Retinal pigment epithelial cell (primary cell): ENCODE measurements around the gene DIP2C.

Experiments
- DNase-seq: peaks from one replicate; pipeline ENCODE4 v3.0.0-alpha.2; 2010; ENCODE audit warnings: low read depth
- H3K4me3 ChIP-seq: 2 replicates; pipeline ENCODE4 v1.5.1; 2011; ENCODE audit warnings: mild to moderate bottlenecking, low read length, control low read depth, moderate library complexity
- CTCF ChIP-seq: conservative IDR thresholded peaks from 2 replicates; pipeline ENCODE4 v1.5.1; 2011; ENCODE audit warnings: low read depth, low read length, control low read depth, inconsistent platforms

The DIP2C gene

DNA sequence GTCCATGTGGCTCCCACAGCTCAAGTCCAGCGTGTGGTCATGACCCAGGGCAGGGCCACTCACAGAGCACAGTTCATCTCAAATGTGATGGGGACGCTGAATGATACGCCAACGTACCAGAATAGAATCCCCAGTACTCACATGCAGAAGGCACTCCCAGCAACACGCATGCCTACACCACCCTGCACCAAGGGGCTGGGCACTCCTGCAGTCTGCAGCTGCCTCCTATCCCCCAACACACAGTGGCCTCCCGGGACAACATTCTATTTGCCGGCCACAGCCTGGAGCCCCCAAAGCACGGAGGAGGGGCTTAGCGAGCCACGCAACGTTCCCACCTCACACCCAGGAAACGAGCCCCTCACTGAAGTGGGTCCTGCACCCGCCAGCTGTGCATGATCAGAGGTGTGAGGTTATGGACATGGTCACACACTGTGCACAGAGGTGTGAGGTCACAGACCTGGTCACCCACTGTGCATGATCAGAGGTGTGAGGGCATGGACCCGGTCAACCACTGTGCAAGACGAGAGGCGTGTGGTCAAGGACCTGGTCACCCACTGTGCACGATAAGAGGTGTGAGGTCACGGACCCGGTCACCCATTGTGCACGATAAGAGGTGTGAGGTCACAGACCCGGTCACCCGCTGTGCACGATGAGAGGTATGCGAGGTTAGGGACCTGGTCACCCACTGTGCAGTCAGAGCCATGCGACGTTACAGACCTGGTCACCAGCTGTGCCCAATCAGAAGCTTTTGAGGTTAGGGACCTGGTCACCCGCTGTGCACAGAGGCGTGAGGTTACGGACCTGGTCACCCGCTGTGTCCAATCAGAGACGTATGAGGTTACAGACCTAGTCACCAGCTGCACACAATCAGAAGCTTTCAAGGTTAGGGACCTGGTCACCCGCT, 182.8 kb downstream of the DIP2C start:
- TF ChIP-seq CTCF = no peak
- H3K4me3 ChIP-seq = no peak overlapping the region
- DNase-seq = no peak

GRCh38 chr10:505419-505818, 184.0 kb downstream of the DIP2C start:
- TF ChIP-seq CTCF = no peak
- DNase-seq = no peak
- H3K4me3 ChIP-seq = no peak overlapping the region

GRCh38 chr10:504806-505205, 184.7 kb downstream of the DIP2C start:
- H3K4me3 ChIP-seq = no peak overlapping the region
- TF ChIP-seq CTCF = no peak
- DNase-seq = no peak

GRCh38 chr10:504121-504611, 185.3 kb downstream of the DIP2C start:
- TF ChIP-seq CTCF = no peak
- no peak for DNase-seq
- H3K4me3 ChIP-seq = no peak overlapping the region

DNA sequence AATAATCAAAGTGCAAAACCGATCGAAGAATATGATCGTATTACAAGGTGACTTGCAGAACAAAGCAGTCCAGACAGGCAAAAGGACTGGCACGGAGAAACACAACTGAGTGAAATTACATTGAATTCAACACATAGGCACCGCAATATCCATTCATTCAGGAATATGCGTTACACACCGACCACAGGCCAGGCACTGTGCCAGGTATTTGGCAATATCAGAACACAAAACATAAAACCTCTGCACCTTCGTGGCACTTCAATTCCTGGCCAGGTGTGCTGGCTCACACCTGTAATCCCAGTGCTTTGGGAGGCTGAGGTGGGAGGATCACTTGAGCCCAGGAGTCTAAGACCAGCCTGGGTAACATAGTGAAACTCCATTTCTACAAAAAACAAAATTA, 187.9 kb downstream of the DIP2C start:
- no peak for DNase-seq
- no peak overlapping the region for H3K4me3 ChIP-seq
- no peak for TF ChIP-seq CTCF

DNA sequence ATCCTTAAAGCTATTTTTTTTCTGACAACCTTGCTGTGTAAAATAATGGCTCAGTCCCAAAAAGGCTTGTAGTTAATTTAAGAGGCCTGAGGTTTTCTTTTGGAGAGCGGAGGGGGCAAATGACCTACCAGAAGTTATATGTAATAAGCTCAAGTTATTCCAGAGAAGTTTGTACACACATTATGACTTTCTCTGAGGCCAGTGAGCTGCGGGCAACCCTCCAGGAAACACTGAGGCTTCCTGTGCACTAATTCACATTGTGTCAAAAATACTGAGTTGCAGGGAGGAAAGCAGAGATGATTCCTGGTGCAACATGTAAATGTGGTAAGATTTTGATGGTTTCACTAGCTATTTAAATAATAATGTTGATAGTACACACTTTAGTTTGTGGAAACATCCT, 188.6 kb downstream of the DIP2C start:
- TF ChIP-seq CTCF = no peak
- DNase-seq = no peak
- no peak overlapping the region for H3K4me3 ChIP-seq

GRCh38 chr10:499991-500390, 189.5 kb downstream of the DIP2C start:
- no peak for DNase-seq
- no peak overlapping the region for H3K4me3 ChIP-seq
- no peak for TF ChIP-seq CTCF
